MM.1S (cell line): ENCODE measurements around the gene SPACA9.

Experiments used
- DNase-seq: peaks from one replicate; pipeline ENCODE4 v3.0.0-alpha.2; 2015
- H2AFZ ChIP-seq: fragments of 300-600 bp; sonication (generic); 2 replicates; pipeline ENCODE4 v1.6.0; 2016; ENCODE audit warnings: antibody characterized with exemption, low read length
- H3F3A ChIP-seq: fragments of 300-600 bp; sonication (generic); 2 replicates; pipeline ENCODE4 v1.6.1; 2016; ENCODE audit warnings: mild to moderate bottlenecking, antibody characterized with exemption, low read length, moderate library complexity, mixed read lengths; ENCODE audit not compliant: insufficient read depth
- H3K27ac ChIP-seq: fragments of 300-600 bp; sonication (generic); 2 replicates; pipeline ENCODE4 v1.5.1; 2016; ENCODE audit warnings: mild to moderate bottlenecking, low read length
- H3K27me3 ChIP-seq: fragments of 300-600 bp; sonication (generic); replicated peaks from 2 replicates; pipeline ENCODE4 v1.6.0; 2016; ENCODE audit warnings: low read length; ENCODE audit not compliant: insufficient read depth
- H3K36me3 ChIP-seq: fragments of 300-600 bp; sonication (generic); replicated peaks from 2 replicates; pipeline ENCODE4 v1.6.1; 2016; ENCODE audit warnings: mild to moderate bottlenecking, low read length, mixed read lengths; ENCODE audit not compliant: insufficient read depth
- H3K4me1 ChIP-seq: fragments of 300-600 bp; sonication (generic); 2 replicates; pipeline ENCODE4 v1.6.1; 2016; ENCODE audit warnings: low read length, mixed read lengths
- H3K4me2 ChIP-seq: fragments of 300-600 bp; sonication (generic); 2 replicates; pipeline ENCODE4 v1.6.0; 2016; ENCODE audit warnings: low read depth, low read length
- H3K4me3 ChIP-seq: fragments of 300-600 bp; sonication (generic); 2 replicates; pipeline ENCODE4 v1.5.1; 2016; ENCODE audit warnings: low read length, mixed read lengths
- H3K79me2 ChIP-seq: fragments of 300-600 bp; sonication (generic); 2 replicates; pipeline ENCODE4 v1.6.1; 2016; ENCODE audit warnings: mixed run types, low read length, mixed read lengths
- H3K9ac ChIP-seq: fragments of 300-600 bp; sonication (generic); 2 replicates; pipeline ENCODE4 v1.6.1; 2016; ENCODE audit warnings: low read length, mixed read lengths
- H3K9me2 ChIP-seq: fragments of 300-600 bp; sonication (generic); replicated peaks from 2 replicates; pipeline ENCODE4 v1.6.1; 2016; ENCODE audit warnings: mild to moderate bottlenecking, low read length, mixed read lengths; ENCODE audit not compliant: insufficient read depth
- H3K9me3 ChIP-seq: fragments of 300-600 bp; sonication (generic); replicated peaks from 2 replicates; pipeline ENCODE4 v1.6.1; 2016; ENCODE audit warnings: mild to moderate bottlenecking, low read length, mixed read lengths; ENCODE audit not compliant: insufficient read depth
- H4K20me1 ChIP-seq: fragments of 300-600 bp; sonication (generic); 2 replicates; pipeline ENCODE4 v1.6.1; 2016; ENCODE audit warnings: mild to moderate bottlenecking, low read length, moderate library complexity, mixed read lengths; ENCODE audit not compliant: insufficient read depth
- CTCF ChIP-seq: fragments of 300-600 bp; sonication (generic); IDR thresholded peaks from 2 replicates; pipeline ENCODE4 v1.5.1; 2016; ENCODE audit warnings: antibody characterized with exemption, low read length, mixed read lengths
- EZH2 ChIP-seq: fragments of 300-600 bp; sonication (generic); optimal IDR thresholded peaks from 2 replicates; pipeline ENCODE3; 2017; ENCODE audit warnings: low read depth, mild to moderate bottlenecking, antibody characterized with exemption, low read length, mixed read lengths
- EZH2phosphoT487 ChIP-seq: fragments of 300-600 bp; sonication (generic); IDR thresholded peaks from 2 replicates; pipeline ENCODE4 v1.6.1; 2018; ENCODE audit warnings: antibody characterized with exemption, low read length

SPACA9 gene

GRCh38 chr9:132894862-132895835 is 16.5 kb downstream of the SPACA9 start:
- Histone ChIP-seq H3F3A (no peaks in the 10 kb centered on the region), H3K36me3 (no peaks in the 10 kb centered on the region; the same call in 1 of the 2 replicates), H3K9me2 (no peaks in the 10 kb centered on the region), H3K27me3 (no peaks in the 10 kb centered on the region), H3K9me3 (no peaks in the 10 kb centered on the region), H3K27ac (no peak overlapping the region), H3K4me2 (no peak overlapping the region), H3K9ac (no peak overlapping the region), H3K79me2 (no peaks in the 10 kb centered on the region), H2AFZ (no peak overlapping the region), H3K4me3 (no peak overlapping the region), H3K4me1 (no peaks in the 10 kb centered on the region), H4K20me1 (no peaks in the 10 kb centered on the region)
- no peak for TF ChIP-seq EZH2
- no peak for TF ChIP-seq EZH2phosphoT487
- TF ChIP-seq CTCF: no peak
- DNase-seq: no peak

- H3K79me2 ChIP-seq: no peaks in the 10 kb centered on the region
- TF ChIP-seq EZH2 (no peak), CTCF (no peak), EZH2phosphoT487 (no peak)
- no peaks in the 10 kb centered on the region for H3F3A ChIP-seq
- no peaks in the 10 kb centered on the region for H3K4me1 ChIP-seq
- H3K9ac ChIP-seq: no peak overlapping the region
- no peak for DNase-seq
- H3K9me3 ChIP-seq: no peaks in the 10 kb centered on the region
- H3K27ac ChIP-seq: no peak overlapping the region
- H4K20me1 ChIP-seq: no peaks in the 10 kb centered on the region
- no peak overlapping the region for H2AFZ ChIP-seq
- no peak overlapping the region for H3K4me3 ChIP-seq
- no peaks in the 10 kb centered on the region; the same call in 1 of the 2 replicates for H3K36me3 ChIP-seq
- no peak overlapping the region for H3K4me2 ChIP-seq
- H3K27me3 ChIP-seq: no peaks in the 10 kb centered on the region
- no peaks in the 10 kb centered on the region for H3K9me2 ChIP-seq
Measured at GRCh38 chr9:132896264-132896663, 17.6 kb downstream of the SPACA9 start.

- no peaks in the 10 kb centered on the region for H3K79me2 ChIP-seq
- no peaks in the 10 kb centered on the region for H4K20me1 ChIP-seq
- no peak overlapping the region for H3K4me2 ChIP-seq
- no peaks in the 10 kb centered on the region for H3K9me3 ChIP-seq
- no peaks in the 10 kb centered on the region for H3K9me2 ChIP-seq
- no peak for DNase-seq
- no peak overlapping the region for H3K9ac ChIP-seq
- no peak overlapping the region for H3K4me3 ChIP-seq
- no peaks in the 10 kb centered on the region for H3K4me1 ChIP-seq
- no peaks in the 10 kb centered on the region; the same call in 1 of the 2 replicates for H3K36me3 ChIP-seq
- no peak overlapping the region for H2AFZ ChIP-seq
- no peak overlapping the region for H3K27ac ChIP-seq
- no peak for TF ChIP-seq EZH2phosphoT487
- TF ChIP-seq EZH2: no peak
- TF ChIP-seq CTCF: no peak
- no peaks in the 10 kb centered on the region for H3K27me3 ChIP-seq
- H3F3A ChIP-seq: no peaks in the 10 kb centered on the region
Measured at GRCh38 chr9:132896906-132897305, 18.2 kb downstream of the SPACA9 start.
